DLD1 (cell line): Measurements from ENCODE around the gene LASP1NB.

Experiments used
- in situ Hi-C: cut with HindIII; loops from 2 replicates; pipeline ENCODE4 v1.10.0; 2017; ENCODE audit warnings: low sequenced_read_pairs

The LASP1NB gene

DNA sequence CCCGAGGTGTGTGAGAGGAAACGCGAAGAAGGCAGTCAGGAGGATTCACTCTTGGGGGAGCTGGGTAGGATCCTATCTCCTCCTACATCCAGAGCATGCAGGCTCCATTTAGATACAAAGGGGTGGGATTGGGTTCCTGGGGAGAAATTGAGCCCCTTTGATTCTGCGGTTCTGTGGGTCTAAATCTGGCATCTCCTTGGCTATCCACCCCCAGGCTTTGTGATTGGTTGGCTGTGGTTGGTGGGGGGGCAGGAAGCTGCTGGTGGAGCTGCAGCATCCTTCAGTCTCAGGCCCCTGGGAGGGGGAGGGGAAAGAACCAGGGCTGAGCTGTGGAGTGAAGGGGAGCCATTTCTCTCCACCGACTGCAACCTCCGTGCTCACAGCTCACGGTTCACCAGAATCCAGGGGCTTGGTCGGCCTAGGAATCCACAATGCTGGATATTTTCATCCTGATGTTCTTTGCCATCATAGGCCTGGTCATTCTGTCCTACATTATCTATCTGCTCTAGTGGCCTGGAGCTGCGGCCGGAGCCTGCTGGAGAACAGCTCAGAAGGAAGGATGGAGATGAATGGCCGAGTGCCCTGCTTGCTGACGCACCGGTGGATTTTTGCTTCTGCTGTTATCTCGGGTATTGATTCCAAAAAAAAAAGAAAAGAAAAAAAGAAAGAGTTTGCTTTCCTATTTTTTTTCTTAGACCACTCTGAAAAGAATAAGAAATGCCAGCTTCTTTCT is at the start of gene LASP1NB:
Gene LASP1NB, plus strand, starts transcription at position 352 of the 733 bp plus-strand sequence.
- in situ Hi-C loops, result no loop called here

DNA sequence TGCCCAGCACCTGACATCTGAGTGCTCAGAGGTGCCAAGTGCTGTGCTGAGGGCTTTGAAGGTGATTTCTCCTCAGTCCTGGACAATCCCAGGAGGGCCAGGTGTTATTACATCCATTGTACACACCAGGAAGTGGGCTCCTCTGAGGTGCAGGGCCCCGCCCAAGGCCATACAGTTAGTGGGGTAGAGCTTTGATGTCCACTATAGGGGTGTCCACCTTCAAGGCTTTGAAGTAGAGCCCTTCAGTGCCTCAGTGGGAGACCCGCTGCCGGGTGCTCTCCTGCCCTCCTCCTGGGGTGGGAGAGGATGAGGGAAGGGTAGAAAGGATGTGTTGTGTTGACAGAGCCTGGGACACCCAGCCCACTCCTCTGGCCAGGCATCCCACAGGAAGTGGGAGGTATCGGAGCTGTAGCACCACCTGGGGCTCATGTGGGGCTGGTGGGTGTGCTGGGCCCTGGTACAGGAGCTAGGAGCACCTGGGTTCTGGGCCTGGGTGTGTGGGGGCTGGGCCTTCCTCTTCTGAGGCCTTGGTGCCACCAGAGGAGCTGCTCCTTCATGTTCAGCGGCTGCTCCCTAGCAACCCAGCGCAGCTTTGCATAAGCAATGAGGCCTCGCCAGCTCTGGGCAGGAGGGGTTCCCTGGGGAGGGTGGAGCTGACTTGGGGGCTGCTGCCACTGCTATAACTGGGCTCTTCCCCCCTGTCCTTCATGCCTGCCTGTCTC is 48.1 kb upstream of the LASP1NB start:
- in situ Hi-C loops, result loop anchor here (25.0 kb wide), 1 partner anchor 310 kb away; the partner anchor contains the start of gene CACNB1

DNA sequence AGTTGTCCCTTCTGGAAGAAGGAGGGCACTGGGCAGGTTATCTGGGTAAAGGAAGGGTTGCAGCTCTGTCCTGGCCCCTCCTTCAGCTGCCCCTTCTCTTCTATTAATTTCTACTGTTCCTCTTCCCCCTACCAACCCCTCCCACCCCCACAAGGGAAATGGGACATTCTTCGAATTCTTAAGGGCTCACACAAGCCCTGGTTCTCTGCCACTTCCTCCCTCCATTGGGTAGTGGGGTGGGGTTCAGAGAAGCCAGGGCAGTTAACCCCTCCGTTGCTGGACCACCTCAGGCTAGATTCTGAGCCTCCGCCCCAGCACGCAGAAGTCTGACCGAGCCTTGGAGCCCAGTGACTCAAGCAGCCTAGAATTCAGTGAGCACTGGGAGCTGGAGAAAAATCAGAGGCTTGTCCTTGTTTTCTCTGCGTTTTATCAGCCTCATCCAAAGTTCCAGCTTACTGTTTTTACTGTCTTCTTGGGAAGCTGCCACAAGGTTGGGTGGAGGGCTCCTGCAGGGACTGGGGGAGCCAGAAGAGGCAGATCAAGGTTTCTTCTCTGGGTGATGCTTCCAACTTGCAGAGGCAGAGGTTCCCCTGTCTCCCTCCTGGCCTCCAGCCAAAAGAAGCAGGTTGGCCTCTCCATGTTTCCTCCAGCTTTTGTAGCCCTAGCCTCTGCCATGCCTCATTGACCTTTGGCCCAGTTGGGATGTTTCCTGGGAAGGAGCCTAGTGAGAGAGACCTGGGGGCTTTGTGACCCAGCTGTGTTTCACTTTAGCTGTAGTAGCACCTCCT is 45.3 kb upstream of the LASP1NB start:
- in situ Hi-C loops, result loop anchor here (25.0 kb wide), 1 partner anchor 307 kb away; the partner anchor contains the start of gene CACNB1

DNA sequence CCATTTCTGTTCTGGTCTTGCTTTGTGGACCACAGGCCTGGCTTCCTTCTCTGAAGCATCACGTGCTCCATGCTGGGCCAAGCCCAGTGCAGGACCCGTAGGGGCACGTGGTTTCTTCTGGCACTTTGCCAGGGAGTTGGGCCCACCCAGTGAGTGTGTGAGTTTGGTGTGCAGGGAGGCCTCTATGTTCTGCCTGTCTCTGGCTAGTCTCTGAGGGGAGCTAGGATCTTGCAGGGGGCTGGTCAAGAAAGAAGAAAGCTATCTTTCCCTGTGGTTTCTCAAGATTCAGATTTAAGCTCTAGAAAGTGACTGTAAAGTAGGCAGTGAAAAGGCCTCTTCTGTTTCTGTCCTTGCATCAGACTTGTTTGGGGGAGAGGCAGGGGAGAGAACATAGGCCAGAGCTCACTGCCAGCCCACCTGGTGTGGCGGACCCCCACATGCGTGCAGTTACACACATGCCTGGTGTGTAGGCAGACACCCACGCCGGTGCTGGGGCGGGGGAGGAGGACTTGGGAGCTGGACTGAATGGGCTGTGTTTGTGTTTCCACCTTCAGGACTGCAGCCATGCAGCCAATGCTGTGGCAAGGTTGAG is 43.7 kb upstream of the LASP1NB start:
- in situ Hi-C loops, result loop anchor here (25.0 kb wide), 1 partner anchor 306 kb away; the partner anchor contains the start of gene CACNB1

DNA sequence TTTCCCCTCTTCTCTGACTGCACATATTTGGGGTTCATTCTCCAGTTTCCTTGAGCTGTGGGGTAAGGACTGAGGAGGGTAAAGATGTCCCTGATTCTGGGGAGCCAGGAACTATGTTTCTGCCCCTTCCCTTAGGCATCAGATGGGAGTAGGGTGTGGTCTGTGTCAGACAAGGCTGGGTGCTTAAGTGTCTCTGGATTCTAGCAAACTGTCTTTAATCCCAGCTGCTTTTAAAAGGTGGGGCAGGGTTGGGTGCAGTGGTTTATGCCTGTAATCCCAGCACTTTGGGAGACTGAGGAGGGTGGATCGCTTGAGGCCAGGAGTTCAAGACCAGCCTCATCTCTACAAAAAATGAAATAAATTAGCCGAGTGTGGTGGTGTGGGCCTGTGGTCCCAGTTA is 42.5 kb upstream of the LASP1NB start:
- in situ Hi-C loops, result loop anchor here (25.0 kb wide), 1 partner anchor 304 kb away; the partner anchor contains the start of gene CACNB1

DNA sequence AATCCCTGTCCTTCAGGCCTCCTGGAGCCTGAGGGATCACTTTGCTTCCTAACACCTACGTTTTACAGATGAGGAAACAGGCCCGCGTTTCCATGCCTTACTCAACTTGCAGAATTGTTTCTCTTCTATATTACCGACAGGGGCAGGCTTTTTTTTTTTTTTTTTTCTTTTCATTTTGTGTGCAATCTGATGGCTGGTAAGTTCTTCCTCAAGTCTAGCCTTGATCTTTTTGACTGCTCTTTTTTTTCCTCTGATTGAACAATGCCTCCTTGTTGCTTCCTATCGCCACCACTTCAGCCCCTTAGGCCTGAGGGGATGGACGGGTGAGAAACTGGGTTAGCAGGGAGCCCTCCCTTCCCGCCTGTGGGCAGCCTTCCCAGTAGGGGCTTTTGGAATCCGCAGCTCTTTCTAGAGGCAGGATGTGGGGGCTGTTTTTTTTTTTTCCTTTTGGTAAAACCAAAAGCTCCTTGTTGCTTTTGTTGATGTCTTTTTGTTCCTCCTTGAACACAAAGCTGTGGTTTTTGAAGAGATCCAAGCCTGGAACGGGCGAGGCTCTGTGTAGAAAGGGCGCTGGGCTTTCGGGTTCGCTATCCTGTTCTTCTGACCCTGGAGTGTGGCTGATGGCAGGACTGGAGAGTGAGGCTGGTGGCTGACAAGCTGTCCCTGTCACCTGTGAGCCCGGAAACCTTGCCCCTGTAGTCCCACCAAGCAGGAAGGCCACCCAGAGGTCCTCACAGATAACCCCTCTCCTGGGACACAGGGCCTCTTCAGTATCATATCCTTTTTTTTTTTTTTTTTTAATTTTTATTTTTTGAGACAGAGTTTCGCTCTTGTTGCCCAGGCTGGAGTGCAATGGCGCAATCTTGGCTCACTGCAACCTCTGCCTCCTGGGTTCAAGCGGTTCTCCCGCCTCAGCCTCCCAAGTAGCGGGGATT is 41.6 kb upstream of the LASP1NB start:
- in situ Hi-C loops, result loop anchor here (25.0 kb wide), 1 partner anchor 303 kb away; the partner anchor contains the start of gene CACNB1

DNA sequence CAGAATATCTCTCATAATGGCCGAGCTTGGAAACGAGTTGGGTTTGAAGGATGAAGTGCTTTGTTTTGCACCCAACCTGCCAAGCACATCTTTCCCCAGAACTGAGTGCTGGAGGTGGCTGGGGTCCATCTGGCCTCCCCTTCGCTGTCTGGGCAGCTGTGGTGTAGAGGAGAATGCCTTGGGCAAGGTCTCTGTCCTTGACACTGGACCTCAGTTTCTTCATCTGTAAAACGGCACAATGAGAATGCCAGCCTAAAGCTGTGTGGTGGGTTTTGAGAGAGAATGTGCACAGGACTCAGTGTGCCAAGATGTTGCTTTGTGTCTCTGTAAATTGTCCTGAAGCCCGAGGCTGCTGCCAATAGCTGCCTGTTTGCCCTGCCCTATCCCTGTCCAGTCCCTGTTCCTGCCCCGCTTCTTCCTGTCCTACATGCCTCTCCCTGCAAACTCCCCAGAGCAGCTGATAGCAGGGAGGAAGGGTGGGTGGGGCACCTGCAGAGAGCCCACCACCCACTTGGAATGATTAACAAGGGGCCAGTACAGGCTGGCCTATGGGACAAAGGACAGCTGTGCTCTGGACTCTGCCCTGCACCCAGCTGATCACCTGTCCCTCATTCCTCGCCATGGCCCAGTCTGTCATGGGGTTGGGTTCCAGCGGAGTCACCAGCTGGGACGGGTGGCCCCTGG is 40.2 kb upstream of the LASP1NB start:
- in situ Hi-C loops, result loop anchor here (25.0 kb wide), 1 partner anchor 302 kb away; the partner anchor contains the start of gene CACNB1

DNA sequence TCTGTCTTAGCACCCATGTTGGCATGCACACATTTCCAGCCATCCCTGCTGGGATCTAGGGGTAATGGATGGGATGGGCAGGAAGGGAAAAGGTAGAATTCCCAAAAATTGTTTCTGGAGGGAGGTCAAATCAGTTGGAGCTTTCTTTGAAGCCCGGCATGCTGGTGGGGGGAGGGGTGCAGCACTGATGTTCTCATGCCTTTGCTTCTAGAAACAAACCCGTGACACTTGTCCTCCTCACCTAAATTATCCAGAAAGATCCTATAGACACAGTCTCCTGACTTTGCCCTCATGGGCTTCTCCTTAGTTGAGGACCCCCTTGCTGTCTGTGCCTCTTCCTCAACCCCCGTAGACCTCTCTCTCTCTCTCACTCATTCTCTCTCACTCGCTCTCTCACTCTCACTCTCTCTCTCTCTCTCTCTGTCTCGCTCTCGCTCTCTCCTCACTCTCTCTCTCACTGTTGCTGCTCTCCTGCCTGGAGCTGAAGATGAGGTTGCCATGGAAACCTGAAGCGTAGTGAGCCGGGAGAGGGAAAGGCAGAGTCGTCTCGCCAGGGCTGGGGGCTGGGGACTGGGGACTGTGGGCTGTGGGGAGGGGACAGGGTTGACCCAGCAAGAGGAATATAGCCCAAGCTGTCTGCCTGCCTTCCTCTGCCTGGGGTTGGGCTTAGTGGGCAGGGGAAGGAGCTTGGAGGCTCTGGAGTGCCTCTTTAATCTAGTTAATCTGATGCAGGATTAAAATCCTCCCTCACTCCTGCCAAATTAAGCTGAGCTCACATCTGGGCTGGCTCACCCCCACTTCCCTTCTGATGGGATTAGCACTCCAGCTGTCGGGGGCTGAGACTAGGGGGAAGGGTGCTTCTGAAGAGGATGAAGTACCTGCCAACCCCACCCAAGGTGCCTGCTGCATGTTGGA is 39.4 kb upstream of the LASP1NB start:
- in situ Hi-C loops, result loop anchor here (25.0 kb wide), 1 partner anchor 301 kb away; the partner anchor contains the start of gene CACNB1

DNA sequence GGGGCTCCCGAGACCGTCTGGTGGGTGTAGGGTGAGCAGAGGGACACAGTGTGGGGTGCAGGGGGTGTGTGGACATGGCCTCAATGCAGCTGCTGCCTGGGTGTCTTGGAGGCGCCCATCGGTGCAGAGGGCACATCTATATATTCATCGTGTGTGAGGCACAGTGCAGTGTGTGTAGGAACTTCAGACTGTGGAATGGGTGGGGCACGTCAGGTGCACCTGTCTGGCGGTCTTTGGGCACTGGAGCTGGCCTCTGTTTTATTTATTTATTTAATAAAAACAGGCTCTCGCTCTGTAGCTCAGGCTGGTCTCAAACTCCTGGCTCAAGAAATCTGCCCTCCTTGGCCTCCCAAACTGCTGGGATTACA is 38.8 kb upstream of the LASP1NB start:
- in situ Hi-C loops, result loop anchor here (25.0 kb wide), 1 partner anchor 301 kb away; the partner anchor contains the start of gene CACNB1

DNA sequence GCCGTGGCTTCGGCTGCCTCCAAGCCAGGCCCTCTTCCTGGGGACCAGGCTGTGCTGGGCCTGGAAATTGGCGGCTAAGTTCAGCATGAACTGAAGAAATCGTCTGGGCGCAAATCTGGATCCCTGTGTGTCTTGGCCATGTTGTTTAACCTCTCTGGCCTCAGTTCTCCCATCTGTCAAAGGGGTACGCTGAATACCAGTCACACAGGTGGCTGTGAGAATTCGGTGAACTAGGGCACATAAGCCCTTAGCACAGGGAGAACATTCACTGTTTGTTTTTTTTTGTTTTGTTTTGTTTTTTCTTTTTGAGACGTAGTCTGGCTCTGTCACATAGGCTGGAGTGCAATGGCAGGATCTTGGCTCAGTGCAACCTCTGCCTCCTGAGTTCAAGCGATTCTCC is 36.6 kb upstream of the LASP1NB start:
- in situ Hi-C loops, result loop anchor here (25.0 kb wide), 1 partner anchor 298 kb away; the partner anchor contains the start of gene CACNB1

DNA sequence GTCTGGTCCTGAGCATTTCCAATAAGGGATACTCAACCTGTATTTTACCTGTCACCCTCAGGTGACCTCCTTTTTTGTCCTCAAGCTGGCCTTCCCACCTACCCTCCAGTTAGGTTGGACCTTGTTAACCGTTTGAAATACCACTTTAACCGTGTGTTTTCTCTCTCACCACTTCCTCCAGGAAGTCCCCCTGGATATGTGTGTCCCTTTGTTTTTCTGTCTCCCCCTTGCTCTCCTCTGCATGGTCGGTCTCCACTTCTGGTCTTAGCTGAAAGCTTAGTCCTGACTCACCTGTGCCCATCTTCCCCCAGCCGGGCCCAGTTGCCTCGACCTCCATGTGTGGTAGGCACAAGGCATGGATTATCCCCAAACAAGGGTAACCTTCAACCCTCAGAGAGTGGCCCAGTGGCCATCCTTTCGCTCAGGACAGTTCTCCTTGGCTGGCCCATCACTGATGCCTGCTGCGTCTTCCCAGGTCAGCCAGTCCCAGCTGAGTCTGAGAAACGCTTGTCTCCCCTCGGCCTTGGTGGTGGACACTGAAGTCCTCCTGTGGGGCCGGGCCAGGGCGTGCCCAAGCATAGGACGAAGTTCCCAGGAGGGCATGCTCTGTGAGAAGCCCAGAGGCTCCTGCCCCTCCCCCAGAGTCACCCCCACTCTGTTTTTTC is 35.5 kb upstream of the LASP1NB start:
- in situ Hi-C loops, result loop anchor here (25.0 kb wide), 1 partner anchor 297 kb away; the partner anchor contains the start of gene CACNB1

DNA sequence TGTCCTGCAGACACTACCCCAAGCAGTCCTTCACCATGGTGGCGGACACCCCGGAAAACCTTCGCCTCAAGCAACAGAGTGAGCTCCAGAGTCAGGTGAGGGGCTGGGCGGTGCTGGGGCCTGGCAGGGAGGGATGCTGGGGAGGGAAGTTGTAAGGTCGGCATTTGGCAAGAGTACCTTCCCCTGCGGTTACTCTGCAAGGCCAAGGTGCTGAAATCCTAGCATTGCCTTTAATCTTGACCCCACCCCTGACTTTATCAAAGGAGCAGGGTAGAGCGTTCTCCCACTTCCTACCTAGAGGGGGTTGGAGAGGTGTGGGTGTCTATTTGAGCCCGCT is 35.0 kb upstream of the LASP1NB start:
- in situ Hi-C loops, result loop anchor here (25.0 kb wide), 1 partner anchor 297 kb away; the partner anchor contains the start of gene CACNB1

DNA sequence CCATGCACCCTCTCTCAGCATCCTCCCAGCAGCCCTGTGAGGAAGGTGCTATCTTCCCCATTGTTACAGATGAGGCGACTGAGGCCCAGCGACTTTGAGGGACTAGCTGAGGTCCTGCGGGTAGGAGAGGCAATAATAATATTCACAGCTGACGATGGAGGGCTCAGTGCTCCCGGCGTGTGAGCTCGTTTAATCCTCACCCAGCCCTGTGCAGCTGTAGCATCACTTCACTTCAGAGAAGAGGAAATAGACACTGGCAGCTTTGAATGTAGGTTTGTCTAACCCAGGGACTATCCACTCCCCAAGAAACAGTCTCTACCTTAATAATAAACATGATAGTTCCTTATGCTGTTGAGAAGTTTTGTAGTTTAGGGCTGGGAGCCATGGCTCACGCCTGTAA is 34.0 kb upstream of the LASP1NB start:
- in situ Hi-C loops, result loop anchor here (25.0 kb wide), 1 partner anchor 296 kb away; the partner anchor contains the start of gene CACNB1

DNA sequence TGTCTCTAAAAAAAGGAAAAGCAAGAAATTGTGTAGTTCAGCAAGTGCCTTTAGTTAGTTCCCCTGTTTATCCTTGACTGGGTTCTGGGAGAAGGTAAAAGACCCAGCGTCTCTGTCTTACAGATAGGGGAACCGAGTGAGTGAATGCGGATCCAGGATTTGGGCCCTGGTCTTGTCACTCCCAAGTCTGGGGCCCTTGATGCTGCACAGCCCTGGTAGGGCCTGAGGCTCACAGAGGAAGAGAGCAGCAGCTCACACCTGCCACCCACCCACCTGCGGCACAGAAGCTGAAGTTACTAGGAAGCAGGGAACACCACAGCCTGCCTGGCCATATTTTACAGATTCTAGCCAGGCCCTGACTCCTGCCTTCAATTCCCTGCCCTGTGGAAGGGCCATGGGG is 33.3 kb upstream of the LASP1NB start:
- in situ Hi-C loops, result loop anchor here (25.0 kb wide), 1 partner anchor 295 kb away; the partner anchor contains the start of gene CACNB1

DNA sequence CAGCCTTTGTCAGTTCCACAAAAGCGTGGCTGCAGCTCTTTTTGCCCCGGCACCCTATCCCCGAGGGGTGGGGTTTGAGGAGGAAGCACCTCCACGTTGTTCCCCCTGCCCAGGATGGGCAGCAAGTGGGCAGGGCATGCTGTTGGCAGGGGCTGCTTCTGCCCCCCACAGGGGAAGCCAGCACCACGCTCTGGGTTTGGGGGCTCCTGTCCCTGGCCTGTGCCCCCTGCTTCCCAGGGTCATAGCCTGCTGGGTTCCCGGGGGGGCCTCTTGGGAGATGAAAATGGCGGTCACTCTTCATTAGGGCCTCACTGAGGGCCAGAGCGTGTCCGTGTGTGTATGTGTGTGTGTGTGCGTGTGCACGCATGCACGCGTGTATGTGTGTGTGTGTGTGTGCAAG is 32.8 kb upstream of the LASP1NB start:
- in situ Hi-C loops, result loop anchor here (25.0 kb wide), 1 partner anchor 295 kb away; the partner anchor contains the start of gene CACNB1

DNA sequence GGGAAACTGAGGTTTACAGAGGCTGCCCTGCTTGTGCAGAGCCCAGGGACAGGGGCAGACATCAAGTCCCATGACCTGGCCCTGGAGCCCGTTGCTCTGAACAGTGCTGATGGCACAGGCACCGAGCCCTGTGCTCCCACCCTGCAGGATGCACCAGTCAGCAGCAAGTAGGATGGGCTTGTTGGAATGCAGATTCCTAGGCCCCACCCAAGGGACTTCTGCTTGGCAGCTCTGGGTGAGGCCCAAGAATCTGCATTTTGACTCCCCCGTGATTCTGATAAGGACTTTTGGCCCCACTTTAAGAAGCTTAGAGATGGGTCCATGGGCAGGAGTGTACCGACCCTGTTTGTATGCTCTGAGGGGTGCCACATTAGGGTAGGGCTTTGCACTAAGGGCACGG is 32.3 kb upstream of the LASP1NB start:
- in situ Hi-C loops, result loop anchor here (25.0 kb wide), 1 partner anchor 294 kb away; the partner anchor contains the start of gene CACNB1

DNA sequence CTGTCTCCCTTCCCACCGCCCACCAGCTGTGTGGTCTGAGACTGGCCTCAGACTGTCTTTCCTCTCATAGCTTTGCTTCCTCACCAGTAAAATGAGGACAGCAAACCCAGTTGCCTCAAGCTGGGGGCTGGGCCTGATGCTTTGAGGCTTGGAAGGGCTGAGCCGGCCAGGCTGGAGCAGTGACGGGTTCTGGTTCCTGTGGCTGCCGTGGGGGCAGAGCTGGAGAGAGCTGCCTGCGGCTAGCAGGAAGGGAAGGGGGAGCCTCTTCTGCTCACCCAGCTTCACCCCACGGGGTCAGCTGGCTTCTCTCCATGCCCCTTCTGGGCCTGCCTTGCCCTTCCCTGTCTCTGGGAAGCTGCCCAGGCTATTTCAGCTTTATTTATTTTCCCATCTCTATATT is 31.8 kb upstream of the LASP1NB start:
- in situ Hi-C loops, result loop anchor here (25.0 kb wide), 1 partner anchor 294 kb away; the partner anchor contains the start of gene CACNB1
